MM.1S (cell line): Measurements from ENCODE around the gene SLC39A6.
A peak's percentile ranks its signal among the peaks of the same experiment; 100 is the strongest.
"Not testable (repeated sequence)": the region's sequence is repeated elsewhere in the genome, so short reads cannot be mapped to it uniquely, and the experiment has no call there.

Experiments
- DNase-seq: peaks from one replicate; pipeline ENCODE4 v3.0.0-alpha.2; 2015
- H2AFZ ChIP-seq: fragments of 300-600 bp; sonication (generic); 2 replicates; pipeline ENCODE4 v1.6.0; 2016; ENCODE audit warnings: antibody characterized with exemption, low read length
- H3F3A ChIP-seq: fragments of 300-600 bp; sonication (generic); 2 replicates; pipeline ENCODE4 v1.6.1; 2016; ENCODE audit warnings: mild to moderate bottlenecking, antibody characterized with exemption, low read length, moderate library complexity, mixed read lengths; ENCODE audit not compliant: insufficient read depth
- H3K27ac ChIP-seq: fragments of 300-600 bp; sonication (generic); 2 replicates; pipeline ENCODE4 v1.5.1; 2016; ENCODE audit warnings: mild to moderate bottlenecking, low read length
- H3K27me3 ChIP-seq: fragments of 300-600 bp; sonication (generic); replicated peaks from 2 replicates; pipeline ENCODE4 v1.6.0; 2016; ENCODE audit warnings: low read length; ENCODE audit not compliant: insufficient read depth
- H3K36me3 ChIP-seq: fragments of 300-600 bp; sonication (generic); replicated peaks from 2 replicates; pipeline ENCODE4 v1.6.1; 2016; ENCODE audit warnings: mild to moderate bottlenecking, low read length, mixed read lengths; ENCODE audit not compliant: insufficient read depth
- H3K4me1 ChIP-seq: fragments of 300-600 bp; sonication (generic); 2 replicates; pipeline ENCODE4 v1.6.1; 2016; ENCODE audit warnings: low read length, mixed read lengths
- H3K4me2 ChIP-seq: fragments of 300-600 bp; sonication (generic); 2 replicates; pipeline ENCODE4 v1.6.0; 2016; ENCODE audit warnings: low read depth, low read length
- H3K4me3 ChIP-seq: fragments of 300-600 bp; sonication (generic); 2 replicates; pipeline ENCODE4 v1.5.1; 2016; ENCODE audit warnings: low read length, mixed read lengths
- H3K79me2 ChIP-seq: fragments of 300-600 bp; sonication (generic); 2 replicates; pipeline ENCODE4 v1.6.1; 2016; ENCODE audit warnings: mixed run types, low read length, mixed read lengths
- H3K9ac ChIP-seq: fragments of 300-600 bp; sonication (generic); 2 replicates; pipeline ENCODE4 v1.6.1; 2016; ENCODE audit warnings: low read length, mixed read lengths
- H3K9me2 ChIP-seq: fragments of 300-600 bp; sonication (generic); replicated peaks from 2 replicates; pipeline ENCODE4 v1.6.1; 2016; ENCODE audit warnings: mild to moderate bottlenecking, low read length, mixed read lengths; ENCODE audit not compliant: insufficient read depth
- H3K9me3 ChIP-seq: fragments of 300-600 bp; sonication (generic); replicated peaks from 2 replicates; pipeline ENCODE4 v1.6.1; 2016; ENCODE audit warnings: mild to moderate bottlenecking, low read length, mixed read lengths; ENCODE audit not compliant: insufficient read depth
- H4K20me1 ChIP-seq: fragments of 300-600 bp; sonication (generic); 2 replicates; pipeline ENCODE4 v1.6.1; 2016; ENCODE audit warnings: mild to moderate bottlenecking, low read length, moderate library complexity, mixed read lengths; ENCODE audit not compliant: insufficient read depth
- CTCF ChIP-seq: fragments of 300-600 bp; sonication (generic); IDR thresholded peaks from 2 replicates; pipeline ENCODE4 v1.5.1; 2016; ENCODE audit warnings: antibody characterized with exemption, low read length, mixed read lengths
- EZH2 ChIP-seq: fragments of 300-600 bp; sonication (generic); optimal IDR thresholded peaks from 2 replicates; pipeline ENCODE3; 2017; ENCODE audit warnings: low read depth, mild to moderate bottlenecking, antibody characterized with exemption, low read length, mixed read lengths
- EZH2phosphoT487 ChIP-seq: fragments of 300-600 bp; sonication (generic); IDR thresholded peaks from 2 replicates; pipeline ENCODE4 v1.6.1; 2018; ENCODE audit warnings: antibody characterized with exemption, low read length

Gene SLC39A6

GRCh38 chr18:36066686-36067054 is 62.5 kb downstream of the SLC39A6 start:
- peak overlapping the region; percentile 74 for H2AFZ ChIP-seq
- no peaks in the 10 kb centered on the region for H3K27me3 ChIP-seq
- peak overlapping the region; percentile 76; the same call in 1 of the 2 replicates for H3K27ac ChIP-seq
- peak overlapping the region; percentile 98 for H3K4me3 ChIP-seq
- DNase-seq, result no peak
- H3K9me2 ChIP-seq, result no peaks in the 10 kb centered on the region
- H4K20me1 ChIP-seq, result peaks cover 4% of the 10 kb centered on the region; the same call in 1 of the 2 replicates
- H3K4me1 ChIP-seq, result no peaks in the 10 kb centered on the region; the same call in 1 of the 2 replicates
- peak overlapping the region; percentile 72 for H3K4me2 ChIP-seq
- H3F3A ChIP-seq, result 0 out of 2 replicates have a peak, but pooled peaks cover 5% of the 10 kb centered on the region
- H3K9me3 ChIP-seq, result no peaks in the 10 kb centered on the region
- H3K9ac ChIP-seq, result peak overlapping the region; percentile 88
- no peaks in the 10 kb centered on the region for H3K36me3 ChIP-seq
- H3K79me2 ChIP-seq, result peaks cover 56% of the 10 kb centered on the region
- TF ChIP-seq CTCF (no peak), EZH2 (no peak), EZH2phosphoT487 (no peak)

GRCh38 chr18:36066001-36066400 is 63.1 kb downstream of the SLC39A6 start:
- Histone ChIP-seq H4K20me1 (peaks cover 4% of the 10 kb centered on the region; the same call in 1 of the 2 replicates), H2AFZ (no peak overlapping the region), H3K4me2 (peak overlapping the region; percentile 72), H3K4me1 (no peaks in the 10 kb centered on the region; the same call in 1 of the 2 replicates), H3K4me3 (peak overlapping the region; percentile 98), H3F3A (0 out of 2 replicates have a peak, but pooled peaks cover 5% of the 10 kb centered on the region), H3K27me3 (no peaks in the 10 kb centered on the region), H3K27ac (no peak overlapping the region), H3K36me3 (no peaks in the 10 kb centered on the region), H3K79me2 (peaks cover 63% of the 10 kb centered on the region), H3K9ac (no peak overlapping the region), H3K9me2 (no peaks in the 10 kb centered on the region), H3K9me3 (no peaks in the 10 kb centered on the region)
- TF ChIP-seq EZH2phosphoT487 (no peak), EZH2 (no peak), CTCF (no peak)
- DNase-seq, result no peak

- H3K4me1 ChIP-seq, H2AFZ ChIP-seq, H3K9me3 ChIP-seq, H3K4me2 ChIP-seq, H3K9me2 ChIP-seq, DNase-seq, H4K20me1 ChIP-seq, H3K4me3 ChIP-seq, H3K27ac ChIP-seq, H3K27me3 ChIP-seq, H3K36me3 ChIP-seq, H3F3A ChIP-seq, H3K9ac ChIP-seq: not testable (repeated sequence)
- peaks cover 75% of the 10 kb centered on the region for H3K79me2 ChIP-seq
Measured at GRCh38 chr18:36064809-36065079, 64.4 kb downstream of the SLC39A6 start.

- Histone ChIP-seq H2AFZ (no peak overlapping the region), H3K36me3 (no peaks in the 10 kb centered on the region), H3K4me3 (no peak overlapping the region), H3K27ac (no peak overlapping the region), H3K4me2 (no peak overlapping the region), H4K20me1 (peaks cover 4% of the 10 kb centered on the region; the same call in 1 of the 2 replicates), H3K79me2 (peaks cover 79% of the 10 kb centered on the region), H3K9me2 (no peaks in the 10 kb centered on the region), H3K9ac (no peak overlapping the region), H3K9me3 (no peaks in the 10 kb centered on the region), H3F3A (0 out of 2 replicates have a peak, but pooled peaks cover 5% of the 10 kb centered on the region), H3K4me1 (no peaks in the 10 kb centered on the region; the same call in 1 of the 2 replicates), H3K27me3 (no peaks in the 10 kb centered on the region)
- no peak for TF ChIP-seq EZH2phosphoT487
- TF ChIP-seq EZH2, result no peak
- no peak for TF ChIP-seq CTCF
- DNase-seq, result no peak
Measured at GRCh38 chr18:36064027-36064808, 64.9 kb downstream of the SLC39A6 start.
